Activated T-cell treated with anti-CD3 and anti-CD28 coated beads, Interleukin-2, amount 50 U/mL, for 72 hours (primary cell): ENCODE data around the gene NOLC1. TPM values are rescaled to one million over a fixed set of nuclear protein-coding genes. Genes with fewer than 3 reads are reported as not detected.

Experiments
- ATAC-seq, 2 donors: fragments of 150-1000 bp; cut with Tn5 transposase; replicated peaks in 1 of 2; 2 replicates each; pipeline ENCODE4 v1.10.0; 2021; ENCODE audit warnings: moderate library complexity in 2 of 2, mild to moderate bottlenecking in 1 of 2
- DNase-seq, 2 donors: peaks; one replicate each; pipeline ENCODE4 v3.0.0; 2021 to 2022; ENCODE audit warnings: mixed read lengths in 1 of 2
- H3K27ac Mint-ChIP-seq: one replicate; pipeline ENCODE4 v1.8.0; 2022; ENCODE audit warnings: mild to moderate bottlenecking, moderate library complexity, mixed read lengths
- H3K27me3 Mint-ChIP-seq: one replicate; pipeline ENCODE4 v1.8.0; 2022; ENCODE audit warnings: low read depth, mixed read lengths
- H3K36me3 Mint-ChIP-seq, 2 donors: one replicate each; pipeline ENCODE4 v1.8.0; 2022; ENCODE audit warnings: mixed read lengths in 2 of 2, mild to moderate bottlenecking in 1 of 2; ENCODE audit not compliant: insufficient read depth in 2 of 2
- H3K4me1 Mint-ChIP-seq: one replicate; pipeline ENCODE4 v1.8.0; 2022; ENCODE audit warnings: low read depth, mixed read lengths
- H3K4me3 Mint-ChIP-seq, 2 donors: one replicate each; pipeline ENCODE4 v1.8.0; 2022; ENCODE audit warnings: mild to moderate bottlenecking in 2 of 2, mixed read lengths in 2 of 2, moderate library complexity in 2 of 2
- H3K9me3 Mint-ChIP-seq, 2 donors: one replicate each; pipeline ENCODE4 v1.8.0; 2022; ENCODE audit warnings: mixed read lengths in 2 of 2
- total RNA-seq, 2 donors: library from RNA; stranded (reverse); gene quantifications; one replicate each; pipeline ENCODE4 v1.2.3, GENCODE V29; 2022

The NOLC1 gene
- total RNA-seq, 2 donors from 2014 or later = 98.2 to 124 TPM

- Mint-ChIP-seq H3K27me3 (peaks cover 14% of the 10 kb centered on the region), H3K4me3 (no peak overlapping the region), H3K27ac (no peak overlapping the region), H3K36me3 (no peaks in the 10 kb centered on the region), H3K4me1 (no peaks in the 10 kb centered on the region), H3K9me3 (peaks cover 0 to 4% of the 10 kb centered on the region in 2 donors)
- ATAC-seq (peak; percentile 59 to 90), DNase-seq (no peak)
Observed at GRCh38 chr10:102211615-102212299, 59.6 kb downstream of the NOLC1 start.

Other genes starting within 250 kb of the NOLC1 start
- 10 to 100 TPM; 20.1 to 23.1 TPM for gene ARMH3, start 96.2 kb upstream of the NOLC1 start, total RNA-seq
- 10 to 100 TPM; 11.8 to 14.0 TPM for gene HPS6, start 87.0 kb upstream of the NOLC1 start, total RNA-seq
- 10 to 100 TPM; 65.1 to 71.2 TPM for gene LDB1, start 32.0 kb upstream of the NOLC1 start, total RNA-seq
- 10 to 100 TPM; 42.6 to 51.4 TPM for gene PPRC1, start 19.3 kb upstream of the NOLC1 start, total RNA-seq
- under 1 TPM in 1 of 2 donors, not detected in 1; 0.24 TPM for gene ELOVL3, start 73.9 kb downstream of the NOLC1 start, total RNA-seq
- under 1 TPM; 0.24 to 0.28 TPM for gene PITX3, start 89.1 kb downstream of the NOLC1 start, total RNA-seq
- gene GBF1, start 93.1 kb downstream of the NOLC1 start, total RNA-seq = 10 to 100 TPM; 44.2 to 47.6 TPM
- gene NFKB2, start 243.3 kb downstream of the NOLC1 start, total RNA-seq = 100 to 1,000 TPM; 472 to 564 TPM